ENCODE data around the gene MTG1.
A peak's percentile ranks its signal among the peaks of the same experiment; 100 is the strongest.
"Not testable (repeated sequence)": the region's sequence is repeated elsewhere in the genome, so short reads cannot be mapped to it uniquely, and the experiment has no call there.

MTG1 gene

DNA sequence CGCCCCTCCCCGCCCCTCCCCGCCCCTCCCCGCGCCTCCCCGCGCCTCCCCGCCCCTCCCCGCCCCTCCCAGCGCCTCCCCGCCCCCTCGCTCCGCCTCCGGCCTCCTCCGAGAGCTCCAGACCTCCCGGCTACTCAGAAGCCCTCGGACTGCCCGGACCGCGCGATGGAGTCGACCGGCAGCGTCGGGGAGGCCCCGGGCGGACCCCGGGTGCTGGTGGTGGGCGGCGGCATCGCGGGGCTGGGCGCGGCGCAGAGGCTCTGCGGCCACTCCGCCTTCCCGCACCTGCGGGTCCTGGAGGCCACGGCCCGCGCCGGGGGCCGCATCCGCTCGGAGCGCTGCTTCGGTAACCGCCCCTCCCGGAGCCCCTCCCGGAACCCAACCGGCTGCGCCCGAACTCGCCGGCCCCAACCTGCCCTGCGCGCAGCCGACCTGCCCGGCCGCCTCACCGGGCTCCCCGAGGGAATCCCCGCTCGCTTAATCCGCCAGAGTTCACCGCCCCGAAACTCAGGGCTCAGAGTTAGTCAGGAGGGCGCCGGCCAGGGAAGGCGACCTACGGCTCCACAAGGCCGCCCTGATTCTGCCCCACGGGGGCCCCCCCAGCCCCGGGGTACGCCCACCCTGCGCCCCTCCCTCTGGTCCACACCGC, 14.7 kb upstream of the MTG1 start, which contains the start of gene PAOX:
Gene PAOX (plus strand): TSS at position 111 of the 649 bp plus-strand sequence. CDS start 55 bp downstream, at position 166.
- TF ChIP-seq, protein P1, sequence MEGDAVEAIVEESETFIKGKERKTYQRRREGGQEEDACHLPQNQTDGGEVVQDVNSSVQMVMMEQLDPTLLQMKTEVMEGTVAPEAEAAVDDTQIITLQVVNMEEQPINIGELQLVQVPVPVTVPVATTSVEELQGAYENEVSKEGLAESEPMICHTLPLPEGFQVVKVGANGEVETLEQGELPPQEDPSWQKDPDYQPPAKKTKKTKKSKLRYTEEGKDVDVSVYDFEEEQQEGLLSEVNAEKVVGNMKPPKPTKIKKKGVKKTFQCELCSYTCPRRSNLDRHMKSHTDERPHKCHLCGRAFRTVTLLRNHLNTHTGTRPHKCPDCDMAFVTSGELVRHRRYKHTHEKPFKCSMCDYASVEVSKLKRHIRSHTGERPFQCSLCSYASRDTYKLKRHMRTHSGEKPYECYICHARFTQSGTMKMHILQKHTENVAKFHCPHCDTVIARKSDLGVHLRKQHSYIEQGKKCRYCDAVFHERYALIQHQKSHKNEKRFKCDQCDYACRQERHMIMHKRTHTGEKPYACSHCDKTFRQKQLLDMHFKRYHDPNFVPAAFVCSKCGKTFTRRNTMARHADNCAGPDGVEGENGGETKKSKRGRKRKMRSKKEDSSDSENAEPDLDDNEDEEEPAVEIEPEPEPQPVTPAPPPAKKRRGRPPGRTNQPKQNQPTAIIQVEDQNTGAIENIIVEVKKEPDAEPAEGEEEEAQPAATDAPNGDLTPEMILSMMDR (IDR thresholded peaks at IDR 0.05; ENCODE audit: low read depth, low read length): no peak
- H3K4me3 ChIP-seq (ENCODE audit: low read depth, low read length): peak within 1 kb of the TSS; percentile 74

DNA sequence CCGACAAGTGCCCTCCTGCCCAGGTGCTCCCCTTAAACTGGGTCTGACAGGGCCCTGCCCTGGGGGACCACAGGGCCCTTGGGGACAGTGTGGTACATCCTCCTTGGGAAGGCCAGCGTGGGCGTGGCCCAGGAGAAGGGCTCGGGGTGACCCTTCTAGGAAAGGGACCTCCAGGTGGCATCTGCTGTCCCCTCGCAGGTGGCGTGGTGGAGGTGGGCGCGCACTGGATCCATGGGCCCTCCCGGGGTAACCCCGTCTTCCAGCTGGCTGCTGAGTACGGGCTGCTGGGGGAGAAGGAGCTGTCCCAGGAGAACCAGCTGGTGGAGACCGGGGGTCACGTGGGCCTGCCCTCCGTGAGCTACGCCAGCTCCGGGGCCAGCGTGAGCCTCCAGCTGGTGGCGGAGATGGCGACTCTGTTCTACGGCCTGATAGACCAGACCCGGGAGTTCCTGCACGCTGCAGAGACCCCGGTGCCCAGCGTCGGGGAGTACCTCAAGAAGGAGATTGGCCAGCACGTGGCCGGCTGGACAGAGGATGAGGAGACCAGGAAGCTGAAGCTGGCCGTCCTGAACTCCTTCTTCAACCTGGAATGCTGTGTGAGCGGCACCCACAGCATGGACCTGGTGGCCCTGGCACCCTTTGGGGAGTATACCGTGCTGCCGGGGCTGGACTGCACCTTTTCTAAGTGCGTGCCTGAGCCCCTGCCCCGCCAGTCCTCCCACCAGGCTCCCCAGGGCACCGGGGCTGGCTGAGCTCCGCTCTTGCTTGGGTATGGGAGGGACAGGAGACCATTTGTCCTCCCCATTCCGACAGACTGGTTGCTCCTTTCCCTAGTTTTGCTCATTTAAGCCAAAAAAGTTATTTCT, 13.9 kb upstream of the MTG1 start:
- TF ChIP-seq, protein P1 (IDR thresholded peaks at IDR 0.05; ENCODE audit: low read depth, low read length): no peak
- peak overlapping the region; percentile 51 for H3K4me3 ChIP-seq (ENCODE audit: low read depth, low read length)

DNA sequence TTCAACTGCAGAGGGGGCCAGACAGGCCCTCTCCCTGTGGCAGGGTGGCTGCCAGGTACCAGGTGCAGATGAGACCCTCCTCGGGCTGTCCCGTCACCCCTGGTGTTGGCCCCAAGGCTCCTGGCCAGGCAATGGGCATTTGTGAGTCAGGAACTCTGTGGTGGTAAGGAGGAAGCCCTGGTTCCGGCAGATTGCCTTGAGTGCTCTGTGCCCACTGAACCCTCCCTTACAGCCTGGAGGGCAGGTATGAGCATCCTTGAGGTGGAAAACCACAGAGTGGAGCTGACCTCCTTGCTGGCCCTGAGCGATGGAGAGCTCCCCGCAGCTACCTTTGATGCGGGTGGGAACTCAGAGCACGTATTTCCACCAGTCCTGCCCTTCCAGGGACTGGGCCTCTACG, 12.9 kb upstream of the MTG1 start:
- TF ChIP-seq, protein P1 (IDR thresholded peaks at IDR 0.05; ENCODE audit: low read depth, low read length): no peak
- no peak overlapping the region for H3K4me3 ChIP-seq (ENCODE audit: low read depth, low read length)

DNA sequence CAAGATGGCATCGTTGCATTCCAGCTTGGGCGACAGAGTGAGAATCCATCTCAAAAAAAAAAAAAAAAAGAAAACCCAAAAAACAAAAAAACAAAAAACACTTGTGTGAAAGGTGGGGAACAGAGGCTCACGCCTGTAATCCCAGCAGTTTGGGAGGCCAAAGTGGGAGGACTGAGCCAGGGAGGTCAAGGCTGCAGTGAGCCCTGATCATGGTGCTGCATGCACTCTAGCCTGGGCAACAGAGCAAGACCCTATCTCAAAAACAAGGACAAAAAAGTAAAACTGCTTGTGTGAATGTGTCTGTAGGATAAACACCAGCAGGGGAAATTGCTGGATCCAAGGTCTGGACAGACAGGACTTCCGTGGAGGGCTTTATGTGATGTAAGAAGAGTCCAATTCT, 10.4 kb upstream of the MTG1 start:
- TF ChIP-seq, protein P1 (IDR thresholded peaks at IDR 0.05; ENCODE audit: low read depth, low read length): no peak
- no peak overlapping the region for H3K4me3 ChIP-seq (ENCODE audit: low read depth, low read length)

DNA sequence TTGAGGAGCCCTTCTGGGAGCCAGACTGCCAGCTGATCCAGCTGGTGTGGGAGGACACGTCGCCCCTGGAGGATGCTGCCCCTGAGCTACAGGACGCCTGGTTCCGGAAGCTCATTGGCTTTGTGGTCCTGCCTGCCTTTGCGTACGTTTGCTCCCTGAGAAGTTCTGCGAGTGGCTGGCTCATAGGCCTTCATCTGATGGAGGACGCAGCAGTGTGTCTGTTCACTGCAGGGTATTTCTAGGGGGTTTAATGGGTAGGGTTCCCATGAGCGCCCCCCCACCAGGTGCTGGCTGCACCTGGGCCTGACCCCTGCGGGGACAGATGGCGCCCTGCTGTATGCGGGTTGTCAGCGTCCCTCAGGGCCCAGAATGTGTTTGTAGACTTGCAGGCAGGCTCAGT, 9.9 kb upstream of the MTG1 start:
- no peak overlapping the region for H3K4me3 ChIP-seq (ENCODE audit: low read depth, low read length)
- TF ChIP-seq, protein P1 (IDR thresholded peaks at IDR 0.05; ENCODE audit: low read depth, low read length): no peak

DNA sequence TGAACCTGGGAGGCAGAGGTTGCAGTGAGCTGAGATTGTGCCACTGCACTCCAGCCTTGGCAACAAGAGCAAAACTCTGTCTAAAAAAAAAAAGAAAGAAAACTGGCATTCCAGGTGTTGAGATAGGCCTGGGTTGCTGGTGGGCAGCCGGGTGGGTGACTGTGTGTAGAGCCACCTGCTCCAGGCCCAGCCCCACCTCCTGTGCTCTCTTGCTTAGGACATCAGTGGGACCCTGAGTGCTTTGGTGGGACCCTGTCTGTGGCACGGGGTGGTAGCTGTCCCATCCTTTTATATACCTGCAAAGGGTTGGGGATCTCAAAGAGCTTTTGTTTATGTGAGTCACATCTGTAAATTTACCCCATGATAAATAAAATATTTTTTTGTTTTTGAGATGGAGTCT, 8.7 kb upstream of the MTG1 start:
- TF ChIP-seq, protein P1 (IDR thresholded peaks at IDR 0.05; ENCODE audit: low read depth, low read length): no peak
- H3K4me3 ChIP-seq (ENCODE audit: low read depth, low read length): no peak overlapping the region

DNA sequence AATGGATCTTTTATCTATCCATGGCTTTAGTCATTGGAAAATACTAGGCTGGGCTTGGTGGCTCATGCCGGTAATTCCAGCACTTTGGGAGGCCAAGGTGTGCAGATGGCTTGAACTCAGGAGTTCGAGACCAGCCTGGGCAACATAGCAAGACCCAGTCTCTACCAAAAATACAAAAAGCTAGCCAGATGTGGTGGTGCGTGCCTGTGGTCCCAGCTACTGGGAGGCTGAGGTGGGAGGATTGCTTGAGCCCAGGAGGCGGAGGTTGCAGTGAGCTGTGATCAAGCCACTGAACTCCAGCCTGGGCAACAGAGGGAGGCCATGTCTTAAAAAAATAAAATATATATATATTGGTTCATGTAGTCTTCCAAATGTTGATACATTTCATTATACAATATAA, 7.0 kb upstream of the MTG1 start:
- not testable (repeated sequence) for H3K4me3 ChIP-seq (ENCODE audit: low read depth, low read length)
